Uterus (tissue), 2 donors: ENCODE results near the gene LYPD6.

Experiments
- CTCF ChIP-seq, 4 experiments: fragments of 200-600 bp in 2 of 4; fragments of 450-650 bp in 2 of 4; sonication (generic) in 2 of 4; IDR thresholded peaks; one replicate each; pipeline ENCODE4 v1.5.1; 2016 to 2019; ENCODE audit warnings: antibody characterized with exemption in 4 of 4, mild to moderate bottlenecking in 2 of 4, moderate library complexity in 1 of 4
- POLR2A ChIP-seq, 2 donors: fragments of 450-650 bp; IDR thresholded peaks; one replicate each; pipeline ENCODE4 v1.6.1; 2016; ENCODE audit warnings: antibody characterized with exemption in 2 of 2, mild to moderate bottlenecking in 1 of 2, moderate library complexity in 1 of 2

GRCh38 chr2:149375801-149376361 is 45.5 kb downstream of the LYPD6 start:
- TF ChIP-seq CTCF (IDR thresholded peaks at IDR 0.05) (no peak), POLR2A (IDR thresholded peaks at IDR 0.05) (no peak)
